ENCODE measurements around the gene FALEC. TPM values are rescaled to one million over a fixed set of nuclear protein-coding genes. Genes with fewer than 3 reads are reported as not detected.

Gene FALEC
- total RNA-seq, 1 experiment from 2014 or later, result not detected

GRCh38 chr1:150511985-150512660, 3.4 kb upstream of the FALEC start:
- H3K36me3 ChIP-seq (ENCODE audit: insufficient read depth, low read length, poor library complexity, severe bottlenecking), result peaks cover 4% of the 10 kb centered on the region
- BruUV-seq (replicated peaks), result no TSS peak
- CTCF ChIA-PET, result no interaction called here
- no peaks in the 10 kb centered on the region for H3K27me3 ChIP-seq (replicated peaks; ENCODE audit: insufficient read depth, low read depth, low read length, poor library complexity)
- no peaks in the 10 kb centered on the region for H3K9me3 ChIP-seq (ENCODE audit: low read depth, low read length, poor library complexity, severe bottlenecking)
- H3K27ac ChIP-seq (ENCODE audit: low read depth, low read length, poor library complexity, severe bottlenecking), result no peak overlapping the region
- no peak overlapping the region for H3K4me3 ChIP-seq (ENCODE audit: low read depth, low read length, poor library complexity, severe bottlenecking)
- intact Hi-C loops (cut with micrococcal nuclease; ENCODE audit: unreplicated experiment), result no loop called here
- peaks cover 15% of the 10 kb centered on the region for H3K4me1 ChIP-seq (ENCODE audit: insufficient read depth, low read length, poor library complexity, severe bottlenecking)
- no peak for DNase-seq (ENCODE audit: low spot score)
- POLR2A ChIA-PET (ENCODE audit: low non-redundant PET), result no interaction called here
- TF ChIP-seq EZH2 (IDR thresholded peaks at IDR 0.05; ENCODE audit: borderline replicate concordance, low read depth, low read length, poor library complexity, severe bottlenecking), result no peak
- TF ChIP-seq, protein P1, sequence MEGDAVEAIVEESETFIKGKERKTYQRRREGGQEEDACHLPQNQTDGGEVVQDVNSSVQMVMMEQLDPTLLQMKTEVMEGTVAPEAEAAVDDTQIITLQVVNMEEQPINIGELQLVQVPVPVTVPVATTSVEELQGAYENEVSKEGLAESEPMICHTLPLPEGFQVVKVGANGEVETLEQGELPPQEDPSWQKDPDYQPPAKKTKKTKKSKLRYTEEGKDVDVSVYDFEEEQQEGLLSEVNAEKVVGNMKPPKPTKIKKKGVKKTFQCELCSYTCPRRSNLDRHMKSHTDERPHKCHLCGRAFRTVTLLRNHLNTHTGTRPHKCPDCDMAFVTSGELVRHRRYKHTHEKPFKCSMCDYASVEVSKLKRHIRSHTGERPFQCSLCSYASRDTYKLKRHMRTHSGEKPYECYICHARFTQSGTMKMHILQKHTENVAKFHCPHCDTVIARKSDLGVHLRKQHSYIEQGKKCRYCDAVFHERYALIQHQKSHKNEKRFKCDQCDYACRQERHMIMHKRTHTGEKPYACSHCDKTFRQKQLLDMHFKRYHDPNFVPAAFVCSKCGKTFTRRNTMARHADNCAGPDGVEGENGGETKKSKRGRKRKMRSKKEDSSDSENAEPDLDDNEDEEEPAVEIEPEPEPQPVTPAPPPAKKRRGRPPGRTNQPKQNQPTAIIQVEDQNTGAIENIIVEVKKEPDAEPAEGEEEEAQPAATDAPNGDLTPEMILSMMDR (conservative IDR thresholded peaks at IDR 0.05; ENCODE audit: low read depth, low read length), result no peak

DNA sequence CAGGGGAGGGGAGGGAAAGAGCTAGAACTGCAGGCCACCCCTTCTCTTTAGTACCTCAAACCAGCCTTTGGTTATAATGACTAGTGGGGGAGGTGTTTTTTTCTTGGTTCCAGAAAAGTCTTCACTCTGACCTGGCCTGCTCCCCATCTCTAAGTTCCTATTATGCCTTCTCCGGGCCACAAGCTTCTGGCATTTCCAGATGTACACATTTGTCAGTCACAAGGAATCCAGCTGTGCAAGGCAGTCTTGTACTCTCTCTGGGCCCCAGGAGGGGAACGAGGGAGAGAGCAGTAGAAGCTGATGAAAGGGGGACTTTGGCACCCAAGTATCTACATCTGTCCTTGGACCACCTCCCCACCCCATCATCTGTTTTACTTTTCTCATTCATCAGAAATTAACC, 2.7 kb upstream of the FALEC start:
- no peak overlapping the region for H3K27ac ChIP-seq (ENCODE audit: low read depth, low read length, poor library complexity, severe bottlenecking)
- CTCF ChIA-PET, result no interaction called here

GRCh38 chr1:150513351-150513791, 2.2 kb upstream of the FALEC start:
- Histone ChIP-seq H3K4me1 (ENCODE audit: insufficient read depth, low read length, poor library complexity, severe bottlenecking) (peaks cover 6% of the 10 kb centered on the region), H3K9me3 (ENCODE audit: low read depth, low read length, poor library complexity, severe bottlenecking) (no peaks in the 10 kb centered on the region), H3K4me3 (ENCODE audit: low read depth, low read length, poor library complexity, severe bottlenecking) (no peak overlapping the region), H3K36me3 (ENCODE audit: insufficient read depth, low read length, poor library complexity, severe bottlenecking) (peaks cover 4% of the 10 kb centered on the region), H3K27me3 (replicated peaks; ENCODE audit: insufficient read depth, low read depth, low read length, poor library complexity) (no peaks in the 10 kb centered on the region), H3K27ac (ENCODE audit: low read depth, low read length, poor library complexity, severe bottlenecking) (no peak overlapping the region)
- BruUV-seq (replicated peaks), result no TSS peak
- no peak for TF ChIP-seq EZH2 (IDR thresholded peaks at IDR 0.05; ENCODE audit: borderline replicate concordance, low read depth, low read length, poor library complexity, severe bottlenecking)
- TF ChIP-seq, protein P1 (conservative IDR thresholded peaks at IDR 0.05; ENCODE audit: low read depth, low read length), result no peak
- ChIA-PET CTCF (no interaction called here), POLR2A (ENCODE audit: low non-redundant PET) (no interaction called here)
- no peak for DNase-seq (ENCODE audit: low spot score)
- intact Hi-C loops (cut with micrococcal nuclease; ENCODE audit: unreplicated experiment), result no loop called here

More for the DNA sequence above, 2.7 kb upstream of the FALEC start:
- POLR2A ChIA-PET (ENCODE audit: low non-redundant PET), result no interaction called here
- Histone ChIP-seq H3K4me3 (ENCODE audit: low read depth, low read length, poor library complexity, severe bottlenecking) (no peak overlapping the region), H3K27me3 (replicated peaks; ENCODE audit: insufficient read depth, low read depth, low read length, poor library complexity) (no peaks in the 10 kb centered on the region), H3K36me3 (ENCODE audit: insufficient read depth, low read length, poor library complexity, severe bottlenecking) (peaks cover 4% of the 10 kb centered on the region), H3K9me3 (ENCODE audit: low read depth, low read length, poor library complexity, severe bottlenecking) (no peaks in the 10 kb centered on the region), H3K4me1 (ENCODE audit: insufficient read depth, low read length, poor library complexity, severe bottlenecking) (peaks cover 11% of the 10 kb centered on the region)
- intact Hi-C loops (cut with micrococcal nuclease; ENCODE audit: unreplicated experiment), result no loop called here
- TF ChIP-seq, protein P1 (conservative IDR thresholded peaks at IDR 0.05; ENCODE audit: low read depth, low read length), result no peak
- no peak for TF ChIP-seq EZH2 (IDR thresholded peaks at IDR 0.05; ENCODE audit: borderline replicate concordance, low read depth, low read length, poor library complexity, severe bottlenecking)
- DNase-seq (ENCODE audit: low spot score), result no peak
- no TSS peak for BruUV-seq (replicated peaks)
